ENCODE results near the gene PELI3. TPM values are rescaled to one million over a fixed set of nuclear protein-coding genes. Genes with fewer than 3 reads are reported as not detected.

Gene PELI3
- total RNA-seq, 2 experiments from 2014 or later, result 20.7 to 23.8 TPM

DNA sequence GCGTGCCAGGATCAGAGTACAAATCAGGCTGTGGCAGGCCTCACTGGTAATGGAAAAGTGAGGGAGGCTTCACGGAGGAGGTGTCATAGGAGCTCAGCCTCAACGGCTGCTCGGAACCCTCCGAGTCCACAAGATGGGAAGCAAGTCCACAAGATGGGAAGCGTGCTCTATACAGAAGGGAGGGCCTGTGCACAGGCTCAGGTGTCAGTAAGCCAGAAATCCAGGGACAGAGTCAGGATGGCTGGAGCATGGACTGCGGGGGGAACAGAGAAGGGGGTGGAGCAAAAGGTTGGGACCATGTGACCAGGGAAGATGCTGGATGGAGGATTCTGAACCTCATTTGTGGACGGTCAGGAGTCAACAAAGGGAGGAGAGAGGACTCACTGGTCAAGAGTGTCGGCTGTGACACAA, 10.1 kb downstream of the PELI3 start:
- H3K27me3 ChIP-seq (ENCODE audit: control insufficient read depth in 1 of 2, insufficient read depth in 2 of 2, low read length in 2 of 2), result no peaks in the 10 kb centered on the region
- H3K4me3 ChIP-seq (ENCODE audit: low read length), result no peak overlapping the region
- no peaks in the 10 kb centered on the region for H3K9me3 Mint-ChIP-seq
- peak overlapping the region; percentile 55 for H3K27ac Mint-ChIP-seq
- H3K27ac ChIP-seq (ENCODE audit: low read depth in 1 of 2, low read length in 2 of 2), result no peak overlapping the region
- intact Hi-C loops (cut with DNase I, micrococcal nuclease), result no loop called here
- ChIA-PET CTCF (no interaction called here), POLR2A (no interaction called here)
- ATAC-seq (ENCODE audit: poor library complexity) (no peak), DNase-seq (peak in 1 of 14 experiments; percentile 15)
- H3K9me3 ChIP-seq (ENCODE audit: control insufficient read depth in 1 of 2, insufficient read depth in 1 of 2, low read length in 2 of 2), result no peaks in the 10 kb centered on the region
- peaks cover 24% of the 10 kb centered on the region for H3K4me1 ChIP-seq (ENCODE audit: insufficient read depth, low read length)
- TF ChIP-seq CTCF (IDR thresholded peaks at IDR 0.05), result no peak
- H3K4me1 Mint-ChIP-seq (ENCODE audit: low read depth), result peaks cover 24% of the 10 kb centered on the region
- peaks cover 25% of the 10 kb centered on the region for H3K36me3 Mint-ChIP-seq (ENCODE audit: low read depth)
- peaks cover 25% of the 10 kb centered on the region for H3K36me3 ChIP-seq (ENCODE audit: insufficient read depth, low read length)
- peak overlapping the region; percentile 62 for H3K4me3 Mint-ChIP-seq
- H3K27me3 Mint-ChIP-seq, result no peaks in the 10 kb centered on the region

- DNase-seq (peak in 1 of 14 experiments; percentile 12), ATAC-seq (ENCODE audit: poor library complexity) (no peak)
- Histone ChIP-seq H3K4me1 (ENCODE audit: insufficient read depth, low read length) (peaks cover 29% of the 10 kb centered on the region), H3K9me3 (ENCODE audit: control insufficient read depth in 1 of 2, insufficient read depth in 1 of 2, low read length in 2 of 2) (no peaks in the 10 kb centered on the region), H3K27me3 (ENCODE audit: control insufficient read depth in 1 of 2, insufficient read depth in 2 of 2, low read length in 2 of 2) (no peaks in the 10 kb centered on the region), H3K4me3 (ENCODE audit: low read length) (no peak overlapping the region), H3K27ac (ENCODE audit: low read depth in 1 of 2, low read length in 2 of 2) (no peak overlapping the region), H3K36me3 (ENCODE audit: insufficient read depth, low read length) (peaks cover 23% of the 10 kb centered on the region)
- Mint-ChIP-seq H3K36me3 (ENCODE audit: low read depth) (peaks cover 24% of the 10 kb centered on the region), H3K27me3 (no peaks in the 10 kb centered on the region), H3K27ac (no peak overlapping the region), H3K4me1 (ENCODE audit: low read depth) (peaks cover 24% of the 10 kb centered on the region), H3K4me3 (peak overlapping the region; percentile 74), H3K9me3 (no peaks in the 10 kb centered on the region)
- no peak for TF ChIP-seq CTCF (IDR thresholded peaks at IDR 0.05)
- intact Hi-C loops (cut with DNase I, micrococcal nuclease), result loop anchor here in 1 of 2 experiments (2.0 kb wide), 1 partner anchor 39 kb away; the partner anchor contains the start of gene MRPL11
- CTCF ChIA-PET, result interaction anchor here (1.5 kb wide), 1 partner anchor 8 kb away, joined by 4 read pairs; no protein-coding TSS in a partner anchor
- POLR2A ChIA-PET, result interaction anchor here (3.7 kb wide), 1 partner anchor 10 kb away, joined by 88 read pairs; the partner anchor contains the start of gene PELI3
Measured at GRCh38 chr11:66477263-66478201, 10.8 kb downstream of the PELI3 start.

GRCh38 chr11:66478729-66479393, 12.2 kb downstream of the PELI3 start:
- peak overlapping the region; percentile 83 for H3K27ac Mint-ChIP-seq
- Histone ChIP-seq H3K4me1 (ENCODE audit: insufficient read depth, low read length) (peaks cover 29% of the 10 kb centered on the region), H3K4me3 (ENCODE audit: low read length) (peak overlapping the region; percentile 79), H3K9me3 (ENCODE audit: control insufficient read depth in 1 of 2, insufficient read depth in 1 of 2, low read length in 2 of 2) (no peaks in the 10 kb centered on the region), H3K36me3 (ENCODE audit: insufficient read depth, low read length) (peaks cover 15% of the 10 kb centered on the region), H3K27me3 (ENCODE audit: control insufficient read depth in 1 of 2, insufficient read depth in 2 of 2, low read length in 2 of 2) (no peaks in the 10 kb centered on the region), H3K27ac (ENCODE audit: low read depth in 1 of 2, low read length in 2 of 2) (peak overlapping the region in 1 of 2 donors; percentile 79)
- ATAC-seq (ENCODE audit: poor library complexity) (no peak), DNase-seq (peak in 6 of 14 experiments; percentile 11 to 65 (median 42))
- H3K9me3 Mint-ChIP-seq, result no peaks in the 10 kb centered on the region
- H3K36me3 Mint-ChIP-seq (ENCODE audit: low read depth), result peaks cover 27% of the 10 kb centered on the region
- ChIA-PET CTCF (interaction anchor here (0.8 to 2.4 kb wide), 5 partner anchors 10 to 199 kb away, joined by 3 to 13 read pairs (median 12); partner anchors contain the start of genes MRPL11, PELI3 and RBM4B), POLR2A (interaction anchor here (0.7 to 3.7 kb wide), 6 partner anchors 8 to 761 kb away, joined by 3 to 88 read pairs (median 5); partner anchors contain the start of genes BBS1 and PELI3)
- TF ChIP-seq CTCF (IDR thresholded peaks at IDR 0.05), result peak; percentile 71
- H3K27me3 Mint-ChIP-seq, result no peaks in the 10 kb centered on the region
- H3K4me3 Mint-ChIP-seq, result peak overlapping the region; percentile 91
- intact Hi-C loops (cut with DNase I, micrococcal nuclease), result loop anchor here (1.0 to 2.0 kb wide), 2 partner anchors 40 to 71 kb away; partner anchors contain the start of gene MRPL11 (in 1 of the 2)
- H3K4me1 Mint-ChIP-seq (ENCODE audit: low read depth), result peaks cover 24% of the 10 kb centered on the region

Measured in CD4-positive, alpha-beta T cell (primary cell).